AG10803 (cell line): Measurements from ENCODE around the gene VAT1L.

Experiments used
- DNase-seq: peaks from one replicate; pipeline ENCODE4 v3.0.0; 2010; ENCODE audit warnings: low read depth
- H3K4me3 ChIP-seq: 2 replicates; pipeline ENCODE4 v1.5.1; 2011; ENCODE audit warnings: mild to moderate bottlenecking, low read length, control low read depth
- TF ChIP-seq, protein P1 (sequence below): conservative IDR thresholded peaks from 2 replicates; pipeline ENCODE4 v1.5.1; 2011; ENCODE audit warnings: mild to moderate bottlenecking, low read length, control low read depth, inconsistent platforms

The VAT1L gene

DNA sequence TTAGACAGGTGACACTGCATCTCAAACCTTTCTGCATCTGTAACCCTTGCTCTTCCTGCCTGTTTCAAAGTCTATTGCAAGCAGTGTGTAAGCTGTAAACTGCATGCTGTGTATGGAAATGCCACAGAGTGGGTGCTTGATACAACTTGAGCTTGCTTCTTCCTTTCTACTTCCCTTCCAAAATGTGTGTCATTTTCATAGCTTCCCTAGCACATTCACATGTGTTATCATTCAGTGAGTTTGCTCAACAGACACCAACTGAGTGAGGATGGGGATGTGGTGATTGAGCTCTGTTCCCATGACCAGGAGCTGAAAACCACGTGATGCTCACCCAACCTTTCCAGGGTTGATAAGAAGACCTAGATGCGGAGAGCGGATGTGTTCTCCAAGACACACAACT is 111.1 kb downstream of the VAT1L start:
- TF ChIP-seq, protein P1, sequence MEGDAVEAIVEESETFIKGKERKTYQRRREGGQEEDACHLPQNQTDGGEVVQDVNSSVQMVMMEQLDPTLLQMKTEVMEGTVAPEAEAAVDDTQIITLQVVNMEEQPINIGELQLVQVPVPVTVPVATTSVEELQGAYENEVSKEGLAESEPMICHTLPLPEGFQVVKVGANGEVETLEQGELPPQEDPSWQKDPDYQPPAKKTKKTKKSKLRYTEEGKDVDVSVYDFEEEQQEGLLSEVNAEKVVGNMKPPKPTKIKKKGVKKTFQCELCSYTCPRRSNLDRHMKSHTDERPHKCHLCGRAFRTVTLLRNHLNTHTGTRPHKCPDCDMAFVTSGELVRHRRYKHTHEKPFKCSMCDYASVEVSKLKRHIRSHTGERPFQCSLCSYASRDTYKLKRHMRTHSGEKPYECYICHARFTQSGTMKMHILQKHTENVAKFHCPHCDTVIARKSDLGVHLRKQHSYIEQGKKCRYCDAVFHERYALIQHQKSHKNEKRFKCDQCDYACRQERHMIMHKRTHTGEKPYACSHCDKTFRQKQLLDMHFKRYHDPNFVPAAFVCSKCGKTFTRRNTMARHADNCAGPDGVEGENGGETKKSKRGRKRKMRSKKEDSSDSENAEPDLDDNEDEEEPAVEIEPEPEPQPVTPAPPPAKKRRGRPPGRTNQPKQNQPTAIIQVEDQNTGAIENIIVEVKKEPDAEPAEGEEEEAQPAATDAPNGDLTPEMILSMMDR: no peak
- H3K4me3 ChIP-seq: no peak overlapping the region

GRCh38 chr16:77905374-77905920 is 117.1 kb downstream of the VAT1L start:
- DNase-seq: no peak
- no peak overlapping the region for H3K4me3 ChIP-seq
- TF ChIP-seq, protein P1: no peak

More for the DNA sequence above, 111.1 kb downstream of the VAT1L start:
- DNase-seq: peak; percentile 60

- no peak overlapping the region for H3K4me3 ChIP-seq
- TF ChIP-seq, protein P1: no peak
- no peak for DNase-seq
These were observed 121.7 kb downstream of the VAT1L start for GRCh38 chr16:77910021-77910420.

DNA sequence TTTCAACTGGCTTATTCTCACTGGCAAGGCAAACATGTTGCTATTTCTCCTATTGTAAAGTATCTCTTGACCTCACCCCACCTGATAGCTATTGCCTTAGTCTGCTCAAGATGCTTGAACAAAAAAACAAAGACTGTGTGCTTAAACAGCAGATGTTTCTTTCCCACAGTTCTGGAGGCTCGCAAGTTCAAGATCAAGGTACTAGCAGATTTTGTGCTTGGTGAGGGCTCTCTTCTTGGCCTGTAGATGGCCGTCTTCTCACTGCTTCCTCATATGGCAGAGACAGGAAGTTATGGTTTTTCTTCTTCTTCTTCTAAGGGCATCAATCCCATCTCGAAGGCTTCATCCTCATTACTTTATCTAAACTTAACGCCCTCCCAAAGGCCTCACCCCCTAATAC is 124.3 kb downstream of the VAT1L start:
- H3K4me3 ChIP-seq: no peak overlapping the region
- no peak for DNase-seq
- TF ChIP-seq, protein P1: no peak

DNA sequence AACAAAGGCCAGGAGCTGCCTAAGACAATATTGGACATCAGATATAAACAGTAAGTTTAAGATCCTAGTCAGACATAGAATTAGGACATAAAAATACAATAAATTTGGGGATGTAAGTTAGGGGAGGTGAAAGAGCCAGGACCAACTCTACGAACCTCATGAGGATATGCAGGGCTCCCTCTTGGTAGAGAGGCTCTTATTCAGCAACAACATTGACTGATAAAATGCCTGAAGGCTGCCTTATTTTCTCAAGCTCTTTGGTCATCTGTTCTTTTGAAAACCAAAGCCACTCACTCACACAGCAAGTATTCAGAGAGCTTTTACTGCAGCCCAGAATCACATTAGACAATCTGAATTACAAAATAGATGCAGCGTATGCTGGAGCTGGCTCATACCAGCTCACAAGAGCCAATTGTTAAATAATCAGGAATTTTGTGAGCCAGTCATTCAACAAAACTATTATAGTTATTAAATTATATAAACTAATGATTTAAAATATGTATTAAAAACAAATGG is 125.4 kb downstream of the VAT1L start:
- DNase-seq: peak; percentile 24
- no peak overlapping the region for H3K4me3 ChIP-seq
- TF ChIP-seq, protein P1: no peak

- TF ChIP-seq, protein P1: no peak
- no peak for DNase-seq
- H3K4me3 ChIP-seq: no peak overlapping the region
These were observed 127.7 kb downstream of the VAT1L start for GRCh38 chr16:77916111-77916510.

DNA sequence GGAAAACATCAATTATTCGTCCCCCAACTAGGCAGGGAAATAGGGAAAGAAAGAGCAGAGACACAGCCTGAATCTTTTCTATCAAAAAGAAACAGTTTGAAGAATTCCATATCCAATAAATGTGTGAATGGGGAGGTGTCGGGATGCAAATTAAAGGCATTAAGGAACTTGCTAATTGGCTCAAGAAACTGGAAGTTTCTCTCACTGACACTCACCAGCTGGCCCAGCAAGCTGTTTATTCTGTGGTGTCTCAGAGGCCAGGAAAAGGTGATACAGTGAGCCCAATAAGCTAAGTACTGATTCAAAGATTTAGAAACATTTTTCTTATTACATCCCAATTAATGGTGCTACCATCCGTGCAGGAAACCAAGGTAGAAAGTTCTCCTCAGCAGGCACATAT is 129.6 kb downstream of the VAT1L start:
- H3K4me3 ChIP-seq: no peak overlapping the region
- TF ChIP-seq, protein P1: no peak
- DNase-seq: no peak
